SW 1271 (cell line): Measurements from ENCODE around the gene MEIKIN.
A peak's percentile ranks its signal among the peaks of the same experiment; 100 is the strongest.
"Not testable (repeated sequence)": the region's sequence is repeated elsewhere in the genome, so short reads cannot be mapped to it uniquely, and the experiment has no call there.

Experiments used
- DNase-seq, 2 experiments: peaks; one replicate each; lab custom pipeline; 2025; lab: John Stamatoyannopoulos, UW

Gene MEIKIN

GRCh38 chr5:131810510-131811249, 134.8 kb downstream of the MEIKIN start:
- peak in 1 of 2 experiments; percentile 34 for DNase-seq

DNA sequence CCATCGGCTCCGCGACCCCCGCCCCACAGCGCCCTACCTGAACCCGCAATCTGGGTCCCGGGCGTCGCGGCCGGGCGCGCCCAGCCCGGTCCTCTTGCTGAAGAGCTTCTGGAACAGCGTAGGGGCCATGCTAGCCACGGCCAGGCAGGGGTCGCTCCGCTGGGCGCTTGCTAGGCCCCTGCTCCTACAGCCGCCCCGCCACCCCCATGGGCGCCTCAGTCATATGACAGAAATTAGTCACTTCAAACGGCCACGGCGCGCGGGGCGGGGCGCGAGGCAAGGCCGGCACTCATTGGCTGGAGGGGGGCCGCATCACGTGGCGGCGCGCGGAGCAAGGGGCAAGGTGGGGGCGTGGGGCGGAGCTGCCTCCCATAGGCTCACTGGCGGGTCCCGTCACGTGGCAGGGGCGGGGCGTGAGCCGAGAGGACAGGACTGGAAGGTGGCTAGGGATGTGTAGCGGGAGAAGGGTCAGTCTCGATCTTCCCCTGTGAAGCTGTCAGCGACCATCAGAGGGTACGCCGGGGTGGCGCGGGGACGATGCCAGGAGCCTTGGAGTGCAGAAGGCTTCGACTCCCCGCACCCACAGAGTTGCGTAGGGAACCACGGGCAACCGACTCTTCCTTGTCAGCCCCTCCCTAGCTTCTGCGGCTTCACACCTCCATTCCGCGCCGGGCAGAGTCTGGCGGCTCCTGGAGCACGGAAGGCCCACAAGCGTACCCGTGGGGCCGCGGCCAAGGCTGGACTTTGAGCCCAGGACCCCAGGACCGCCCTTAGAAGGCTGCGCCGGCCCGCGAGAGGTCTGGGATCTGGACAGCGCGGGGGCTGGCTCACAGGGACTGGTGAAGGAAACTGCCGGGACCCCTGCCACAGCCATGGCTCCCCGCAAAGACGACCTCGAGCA, 148.4 kb downstream of the MEIKIN start, which contains the start of gene FNIP1:
FNIP1 (minus strand) TSS at position 225 of the 901 bp plus-strand sequence; CDS start at position 129, 96 bp downstream.
- peak; percentile 98 for DNase-seq

DNA sequence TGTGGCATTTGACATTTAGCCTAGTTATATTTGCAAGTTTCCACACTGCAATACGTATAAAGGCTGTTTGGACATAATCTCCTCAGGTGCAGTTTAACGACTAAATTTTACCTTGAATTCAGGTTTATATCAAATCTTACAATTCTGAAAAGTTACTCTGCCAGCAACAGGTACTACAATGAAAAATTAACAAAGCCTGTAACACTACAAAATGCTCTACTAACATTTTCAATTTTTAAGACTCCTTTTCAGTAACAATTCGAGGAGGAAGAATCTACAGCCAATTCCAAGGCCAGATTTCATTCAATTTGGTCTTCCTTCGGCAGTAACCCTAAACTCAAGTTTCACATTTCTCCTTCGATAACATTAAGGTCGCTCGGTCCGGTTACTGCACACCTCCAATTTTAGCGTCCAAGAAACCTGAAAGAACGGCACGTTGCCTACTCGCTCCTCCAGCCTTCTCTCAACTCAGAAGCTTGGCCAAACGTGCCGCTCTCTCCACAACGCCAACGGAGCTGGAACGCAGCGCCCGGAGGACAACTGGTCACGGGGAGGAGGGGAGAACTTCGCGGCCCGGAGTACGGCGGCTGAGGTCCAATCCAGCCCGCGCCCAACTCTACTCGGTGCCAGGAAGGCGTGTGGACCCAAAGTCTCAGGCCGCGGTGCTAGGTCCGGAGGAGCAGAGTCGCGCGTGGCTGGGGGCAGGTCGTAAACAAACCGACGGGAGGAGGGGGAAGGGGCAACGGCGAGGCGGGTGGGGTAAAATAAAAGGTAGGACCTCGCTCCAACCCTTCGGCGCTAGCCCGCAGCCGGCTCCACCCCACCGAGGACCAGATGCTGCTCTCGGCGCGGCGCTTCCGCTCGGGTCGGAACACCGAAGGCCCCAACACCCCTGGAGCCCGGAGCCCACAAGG, 149.3 kb downstream of the MEIKIN start:
- peak; percentile 19 to 41 for DNase-seq

- DNase-seq = no peak
Measured at GRCh38 chr5:131795228-131795627, 150.2 kb downstream of the MEIKIN start.

DNA sequence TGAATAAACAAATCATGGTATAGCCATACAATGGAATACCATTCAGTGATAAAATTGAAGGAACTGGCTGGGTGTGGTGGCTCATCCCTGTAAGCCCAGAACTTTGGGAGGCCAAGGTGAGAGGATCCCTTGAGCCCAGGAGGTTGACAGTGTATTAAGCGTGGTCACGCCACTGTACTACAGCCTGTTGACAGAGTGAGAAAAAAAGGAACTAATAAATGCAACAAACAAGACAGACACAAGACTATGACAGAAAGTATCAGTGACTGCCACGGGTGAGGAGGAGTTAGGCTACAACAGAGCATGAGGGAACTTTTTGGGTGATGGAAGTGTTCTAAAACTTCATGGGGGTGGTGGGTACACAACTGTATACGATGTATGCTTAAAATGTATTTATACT, 150.9 kb downstream of the MEIKIN start:
- no peak for DNase-seq

- DNase-seq = no peak
Measured at GRCh38 chr5:131792896-131793295, 152.6 kb downstream of the MEIKIN start.

- no peak for DNase-seq
Measured at GRCh38 chr5:131791866-131792265, 153.6 kb downstream of the MEIKIN start.

DNA sequence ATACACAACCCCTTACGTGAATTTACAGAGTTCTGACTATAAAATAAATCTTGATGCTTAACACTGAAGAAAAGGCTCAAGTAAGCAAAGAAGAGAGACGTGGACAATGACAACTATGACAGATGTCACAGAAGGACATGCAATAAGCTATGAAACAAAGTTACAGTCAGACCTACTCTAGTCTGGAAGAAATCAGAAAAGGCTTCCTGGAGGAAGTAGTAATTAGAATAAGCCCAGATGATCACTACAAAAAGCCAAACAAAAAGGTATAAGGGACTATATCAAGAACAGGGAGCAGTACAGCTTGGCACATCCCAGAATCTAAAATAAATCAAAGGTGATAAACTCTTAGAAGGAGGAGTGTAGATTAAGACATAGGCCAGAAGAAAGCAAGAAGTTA, 154.9 kb downstream of the MEIKIN start:
- no peak for DNase-seq

GRCh38 chr5:131789765-131790164, 155.7 kb downstream of the MEIKIN start:
- DNase-seq = no peak

GRCh38 chr5:131787736-131788135, 157.7 kb downstream of the MEIKIN start:
- no peak for DNase-seq

DNA sequence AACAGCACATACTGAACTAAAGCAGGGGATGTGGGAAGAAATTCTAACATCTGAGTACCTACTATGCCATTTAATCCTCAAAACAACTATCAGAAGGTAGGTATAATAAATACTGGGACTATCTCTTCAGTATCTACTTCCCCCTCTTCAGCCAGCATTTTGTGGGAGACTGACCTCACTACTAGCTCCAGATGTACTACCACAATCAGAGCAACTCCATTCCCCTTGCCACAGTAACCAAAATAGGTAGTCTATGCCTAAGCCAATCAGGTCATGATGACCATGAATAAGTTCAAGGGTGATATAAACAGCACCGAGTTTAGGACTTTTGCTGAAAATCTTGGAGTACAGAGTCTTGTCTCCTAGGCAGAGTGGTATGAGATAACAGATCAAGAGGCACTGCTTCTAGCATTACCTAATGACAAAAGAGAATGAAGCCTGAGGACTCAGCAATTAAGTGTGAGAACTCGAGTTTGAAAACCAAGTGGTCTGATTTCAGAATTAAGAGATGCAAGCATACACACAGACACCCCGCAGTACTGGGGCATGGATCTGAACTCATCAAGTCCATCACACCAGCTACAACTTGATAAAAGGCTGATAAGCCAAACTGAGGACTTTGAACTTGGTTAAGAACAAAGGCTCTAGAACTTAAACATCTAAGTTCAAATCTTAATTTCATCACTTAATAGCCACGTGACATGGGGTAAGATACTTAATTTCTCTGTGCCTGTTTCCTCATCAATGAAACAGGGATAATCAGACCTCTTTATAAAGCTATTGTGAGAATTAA, 158.4 kb downstream of the MEIKIN start:
- DNase-seq = no peak

- DNase-seq = no peak
Measured at GRCh38 chr5:131786036-131786435, 159.4 kb downstream of the MEIKIN start.

DNA sequence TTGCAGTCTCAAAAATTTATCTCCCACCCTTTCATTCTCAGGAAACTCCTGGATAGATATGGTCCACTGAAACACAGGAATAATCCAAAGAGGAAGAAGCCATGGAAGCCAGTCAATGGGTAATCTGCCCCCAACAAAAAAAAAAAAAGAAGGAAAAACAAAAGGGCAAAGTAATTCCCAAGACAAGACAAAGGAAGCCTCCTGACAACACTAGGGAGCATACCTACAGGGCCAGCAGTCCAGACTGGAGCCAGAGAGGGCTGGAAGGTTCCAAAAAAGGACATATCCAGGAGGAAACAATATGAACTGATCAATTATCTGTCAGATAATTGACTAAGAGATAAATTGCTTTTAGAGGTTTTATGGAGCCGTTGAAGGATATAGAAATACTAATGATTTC, 161.6 kb downstream of the MEIKIN start:
- no peak for DNase-seq

DNA sequence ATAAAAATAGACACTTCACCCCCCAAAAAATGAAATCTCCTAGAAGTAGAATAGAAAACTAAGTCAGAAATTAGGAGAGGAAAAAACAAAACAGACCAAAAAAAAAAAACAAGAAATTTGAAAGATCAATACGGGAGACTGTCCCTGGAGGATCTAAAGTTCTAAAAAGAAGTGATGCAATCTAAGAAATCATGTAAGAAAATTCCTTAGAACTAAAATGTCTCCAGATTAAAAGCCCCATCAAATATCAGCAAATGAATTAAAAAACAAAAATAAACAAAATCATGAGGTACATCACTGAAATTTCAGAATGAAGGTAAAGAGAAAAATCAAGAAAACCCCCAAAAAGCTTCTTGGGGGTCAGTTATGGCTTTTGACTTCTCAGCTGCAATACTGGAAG, 162.1 kb downstream of the MEIKIN start:
- DNase-seq = no peak

- DNase-seq = no peak
Measured at GRCh38 chr5:131782717-131783116, 162.7 kb downstream of the MEIKIN start.

DNA sequence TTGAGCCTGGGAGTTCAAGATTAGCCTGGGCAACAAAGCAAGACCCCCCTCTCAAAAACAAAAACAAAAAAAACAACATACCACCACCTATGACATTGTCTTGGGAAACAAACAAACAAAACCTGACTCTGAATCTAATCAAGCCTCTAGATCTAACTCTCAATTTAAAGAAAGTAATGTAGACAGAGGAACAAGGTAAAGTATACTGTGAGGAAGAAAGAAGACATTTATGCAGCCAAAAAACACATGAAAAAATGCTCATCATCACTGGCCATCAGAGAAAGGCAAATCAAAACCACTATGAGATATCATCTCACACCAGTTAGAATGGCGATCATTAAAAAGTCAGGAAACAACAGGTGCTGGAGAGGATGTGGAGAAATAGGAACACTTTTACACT, 167.3 kb downstream of the MEIKIN start:
- not testable (repeated sequence) for DNase-seq

DNA sequence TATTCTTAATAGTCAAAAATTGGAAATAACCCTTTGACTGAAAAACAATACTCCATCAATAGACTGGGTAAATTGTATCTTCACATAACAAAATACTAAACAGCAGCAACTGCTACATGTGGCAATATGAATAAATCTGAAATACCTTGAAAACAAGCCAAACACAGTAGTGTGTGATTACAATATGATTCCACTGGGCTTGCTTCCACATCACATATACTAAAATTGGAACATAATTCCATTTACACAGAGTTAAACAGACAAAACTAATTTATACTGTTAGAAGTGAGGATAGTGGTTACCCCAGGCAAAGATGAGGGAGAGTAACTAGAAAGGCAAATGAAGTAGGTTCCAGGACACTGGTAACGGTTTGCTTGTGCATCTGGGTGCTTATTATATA, 169.0 kb downstream of the MEIKIN start:
- no peak for DNase-seq

DNA sequence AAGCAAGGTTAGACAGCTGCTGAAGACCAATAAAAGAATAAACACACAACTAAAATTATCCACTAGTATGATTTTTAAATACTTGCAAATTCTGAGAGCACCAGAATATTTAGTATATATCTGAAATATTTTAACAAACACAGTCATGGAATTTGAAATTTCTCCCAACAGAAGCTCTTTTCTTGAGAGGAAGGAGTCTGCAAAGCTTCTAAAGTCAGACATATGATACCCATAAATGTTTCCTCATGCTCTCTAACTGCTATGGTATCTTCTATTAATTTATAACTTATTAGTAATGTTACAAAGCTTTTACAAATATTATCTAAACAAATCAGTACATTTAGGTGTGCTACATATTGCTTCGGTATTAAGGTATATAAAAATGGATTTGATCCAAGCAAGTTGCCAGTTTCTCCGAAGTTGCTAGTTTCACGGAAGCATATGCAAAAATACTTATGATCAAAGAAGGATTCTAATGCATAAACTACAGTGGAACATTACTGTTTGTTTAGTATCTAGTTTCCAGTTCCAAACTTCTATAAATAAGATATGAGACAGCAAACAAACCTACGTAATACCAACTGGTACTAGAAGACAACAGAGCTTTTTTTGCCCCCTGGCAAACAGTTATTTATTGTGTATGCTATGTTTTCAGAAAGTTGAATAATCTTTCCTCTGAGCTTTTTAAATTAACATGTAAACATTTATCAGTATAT, 170.7 kb downstream of the MEIKIN start:
- DNase-seq = no peak

DNA sequence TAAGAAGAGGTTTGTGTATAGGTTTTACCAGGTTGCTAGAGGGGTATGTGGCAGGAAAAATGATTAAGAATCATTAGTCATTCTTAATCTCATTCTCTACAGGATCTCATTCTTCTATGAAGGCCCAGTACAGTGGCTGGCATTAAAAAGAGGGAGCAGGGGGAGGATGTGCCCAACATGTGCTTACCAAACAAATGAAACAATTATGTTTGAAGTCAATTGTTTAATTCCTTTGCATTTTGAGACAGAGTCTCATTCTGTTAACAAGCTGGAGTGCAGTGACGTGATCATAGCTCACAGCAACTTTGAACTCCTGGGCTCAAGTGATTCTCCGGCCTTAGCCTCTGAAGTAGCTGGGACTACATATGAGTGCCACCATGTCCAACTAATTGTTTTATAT, 171.7 kb downstream of the MEIKIN start:
- DNase-seq = no peak

GRCh38 chr5:131771692-131772091, 173.8 kb downstream of the MEIKIN start:
- DNase-seq = no peak

- DNase-seq = no peak
Measured at GRCh38 chr5:131769961-131770360, 175.5 kb downstream of the MEIKIN start.
